Measurements from ENCODE around the gene B3GNT4. TPM values are rescaled to one million over a fixed set of nuclear protein-coding genes. Genes with fewer than 3 reads are reported as not detected.

The B3GNT4 gene
- total and polyA plus RNA-seq, 2 donors (not counting 1 experiment from before 2014, with no cell fraction given), result not detected

DNA sequence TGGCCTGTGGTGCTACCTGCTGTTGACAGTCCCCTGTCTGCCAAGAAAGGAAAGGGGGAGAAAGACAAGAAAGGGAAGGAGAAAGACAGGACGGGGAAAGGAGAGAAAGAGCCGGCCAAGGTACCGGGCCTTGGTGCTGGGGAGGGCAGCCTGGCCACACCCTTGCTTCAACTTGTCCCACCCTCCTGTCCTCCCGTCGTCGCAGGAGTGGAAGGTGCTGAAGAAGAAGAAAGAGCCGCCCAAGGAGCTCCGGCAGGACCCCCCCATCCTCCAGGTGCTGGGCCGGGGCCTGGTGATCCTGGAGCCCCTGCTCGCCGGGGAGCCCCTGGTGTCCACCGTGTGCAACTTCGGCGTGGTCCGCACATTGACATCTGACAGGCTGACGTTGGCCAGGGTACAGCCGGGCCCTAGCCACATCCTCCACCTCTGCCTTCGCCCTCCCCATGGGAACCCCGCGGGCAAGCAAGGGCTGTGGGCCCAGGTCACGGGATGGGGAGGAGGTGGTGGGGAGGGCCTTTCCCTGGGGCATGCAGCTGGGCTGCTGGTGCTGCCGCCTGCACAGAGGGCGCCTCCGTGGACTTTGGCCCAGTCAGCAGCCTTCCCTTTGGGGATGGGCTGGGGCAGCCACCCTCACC is 2.9 kb upstream of the B3GNT4 start:
- ChIA-PET CTCF (no interaction called here), POLR2A (no interaction called here)
- Mint-ChIP-seq H3K4me3 (no peak overlapping the region), H3K9me3 (ENCODE audit: insufficient read depth) (no peaks in the 10 kb centered on the region), H3K27me3 (peaks cover 36% of the 10 kb centered on the region), H3K4me1 (peaks cover 12% of the 10 kb centered on the region), H3K27ac (no peak overlapping the region)
- TF ChIP-seq, protein P1, sequence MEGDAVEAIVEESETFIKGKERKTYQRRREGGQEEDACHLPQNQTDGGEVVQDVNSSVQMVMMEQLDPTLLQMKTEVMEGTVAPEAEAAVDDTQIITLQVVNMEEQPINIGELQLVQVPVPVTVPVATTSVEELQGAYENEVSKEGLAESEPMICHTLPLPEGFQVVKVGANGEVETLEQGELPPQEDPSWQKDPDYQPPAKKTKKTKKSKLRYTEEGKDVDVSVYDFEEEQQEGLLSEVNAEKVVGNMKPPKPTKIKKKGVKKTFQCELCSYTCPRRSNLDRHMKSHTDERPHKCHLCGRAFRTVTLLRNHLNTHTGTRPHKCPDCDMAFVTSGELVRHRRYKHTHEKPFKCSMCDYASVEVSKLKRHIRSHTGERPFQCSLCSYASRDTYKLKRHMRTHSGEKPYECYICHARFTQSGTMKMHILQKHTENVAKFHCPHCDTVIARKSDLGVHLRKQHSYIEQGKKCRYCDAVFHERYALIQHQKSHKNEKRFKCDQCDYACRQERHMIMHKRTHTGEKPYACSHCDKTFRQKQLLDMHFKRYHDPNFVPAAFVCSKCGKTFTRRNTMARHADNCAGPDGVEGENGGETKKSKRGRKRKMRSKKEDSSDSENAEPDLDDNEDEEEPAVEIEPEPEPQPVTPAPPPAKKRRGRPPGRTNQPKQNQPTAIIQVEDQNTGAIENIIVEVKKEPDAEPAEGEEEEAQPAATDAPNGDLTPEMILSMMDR (IDR thresholded peaks at IDR 0.05), result no peak
- TF ChIP-seq EZH2 (IDR thresholded peaks at IDR 0.05; ENCODE audit: borderline replicate concordance, insufficient read depth, low read depth, low read length, poor library complexity, severe bottlenecking), result no peak
- WGBS (ENCODE audit: insufficient coverage), result 70% methylated on average over 13 of the region's 24 CpGs
- no peak overlapping the region for H3K9ac ChIP-seq (ENCODE audit: low read length)
- DNase-seq (no peak), ATAC-seq (ENCODE audit: low read depth) (no peak)
- peaks cover 0 to 13% (median 0%) of the 10 kb centered on the region in 3 donors for H3K9me3 ChIP-seq (ENCODE audit: control extremely low read depth in 1 of 3, control insufficient read depth in 2 of 3, insufficient read depth in 1 of 3, low read length in 2 of 3)
- H3K27me3 ChIP-seq (replicated peaks in 1 of 4; ENCODE audit: control extremely low read depth in 1 of 4, control insufficient read depth in 3 of 4, insufficient read depth in 4 of 4, low read length in 3 of 4), result peaks cover 0 to 47% (median 26%) of the 10 kb centered on the region in 4 experiments
- H3K4me2 ChIP-seq (replicated peaks; ENCODE audit: low read depth, low read length, poor library complexity, severe bottlenecking), result no peak overlapping the region
- no peaks in the 10 kb centered on the region for H4K20me1 ChIP-seq (ENCODE audit: control insufficient read depth, insufficient read depth, low read length, poor library complexity, severe bottlenecking)
- intact Hi-C loops (cut with micrococcal nuclease), result no loop called here
- H3K36me3 ChIP-seq (replicated peaks in 1 of 2; ENCODE audit: control extremely low read depth in 1 of 2, control insufficient read depth in 1 of 2, extremely low read depth in 1 of 2, insufficient read depth in 2 of 2, low read length in 1 of 2), result no peaks in the 10 kb centered on the region
- H3K27ac ChIP-seq (ENCODE audit: low read length in 2 of 2), result no peak overlapping the region
- H2AFZ ChIP-seq (ENCODE audit: insufficient read depth, low read depth, low read length, poor library complexity, severe bottlenecking), result no peak overlapping the region
- peaks cover 13 to 14% of the 10 kb centered on the region in 2 donors for H3K4me1 ChIP-seq (ENCODE audit: control insufficient read depth in 2 of 2, insufficient read depth in 2 of 2, low read length in 2 of 2)
- H3K4me3 ChIP-seq (ENCODE audit: control extremely low read depth in 1 of 5, extremely low read depth in 1 of 5, insufficient read depth in 1 of 5, low read depth in 2 of 5, low read length in 4 of 5), result no peak overlapping the region
- H3K79me2 ChIP-seq (ENCODE audit: control insufficient read depth, insufficient read depth, low read length), result no peaks in the 10 kb centered on the region

DNA sequence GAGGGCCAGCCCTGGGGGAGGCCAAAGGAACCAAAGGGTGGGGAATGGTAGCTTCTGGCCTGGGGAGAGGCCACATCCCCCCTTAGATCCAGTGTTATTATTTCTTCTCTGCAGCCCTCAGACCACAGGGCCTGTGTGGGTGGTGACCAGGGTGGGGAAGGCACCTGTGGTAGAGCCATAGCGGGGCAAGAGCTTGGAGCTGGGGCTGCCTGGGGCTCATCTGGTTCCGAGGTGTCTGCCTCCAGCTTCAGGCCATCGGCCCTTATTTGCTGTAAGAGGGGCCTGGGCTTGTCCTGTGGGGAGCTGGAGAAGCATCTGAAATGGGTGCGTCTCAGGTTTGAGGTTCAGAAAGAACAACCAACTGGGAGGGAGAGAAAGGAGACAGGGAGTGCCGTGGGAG is 2.1 kb upstream of the B3GNT4 start:
- Histone ChIP-seq H4K20me1 (ENCODE audit: control insufficient read depth, insufficient read depth, low read length, poor library complexity, severe bottlenecking) (no peaks in the 10 kb centered on the region), H3K4me1 (ENCODE audit: control insufficient read depth in 2 of 2, insufficient read depth in 2 of 2, low read length in 2 of 2) (peaks cover 13 to 14% of the 10 kb centered on the region in 2 donors), H3K27me3 (replicated peaks in 1 of 4; ENCODE audit: control extremely low read depth in 1 of 4, control insufficient read depth in 3 of 4, insufficient read depth in 4 of 4, low read length in 3 of 4) (peaks cover 0 to 49% (median 26%) of the 10 kb centered on the region in 4 experiments), H2AFZ (ENCODE audit: insufficient read depth, low read depth, low read length, poor library complexity, severe bottlenecking) (no peak overlapping the region), H3K27ac (ENCODE audit: low read length in 2 of 2) (no peak overlapping the region), H3K9me3 (ENCODE audit: control extremely low read depth in 1 of 3, control insufficient read depth in 2 of 3, insufficient read depth in 1 of 3, low read length in 2 of 3) (peaks cover 0 to 13% (median 0%) of the 10 kb centered on the region in 3 donors), H3K9ac (ENCODE audit: low read length) (no peak overlapping the region), H3K79me2 (ENCODE audit: control insufficient read depth, insufficient read depth, low read length) (no peaks in the 10 kb centered on the region), H3K4me3 (ENCODE audit: control extremely low read depth in 1 of 5, extremely low read depth in 1 of 5, insufficient read depth in 1 of 5, low read depth in 2 of 5, low read length in 4 of 5) (no peak overlapping the region), H3K36me3 (replicated peaks in 1 of 2; ENCODE audit: control extremely low read depth in 1 of 2, control insufficient read depth in 1 of 2, extremely low read depth in 1 of 2, insufficient read depth in 2 of 2, low read length in 1 of 2) (no peaks in the 10 kb centered on the region), H3K4me2 (replicated peaks; ENCODE audit: low read depth, low read length, poor library complexity, severe bottlenecking) (no peak overlapping the region)
- Mint-ChIP-seq H3K4me3 (no peak overlapping the region), H3K9me3 (ENCODE audit: insufficient read depth) (no peaks in the 10 kb centered on the region), H3K27ac (peak overlapping the region; percentile 67), H3K27me3 (peaks cover 36% of the 10 kb centered on the region), H3K4me1 (peaks cover 12% of the 10 kb centered on the region)
- no peak for DNase-seq
- ATAC-seq (ENCODE audit: low read depth), result no peak
- CTCF ChIA-PET, result no interaction called here
- POLR2A ChIA-PET, result no interaction called here
- WGBS (ENCODE audit: insufficient coverage), result 91% methylated on average over 4 of the region's 5 CpGs
- intact Hi-C loops (cut with micrococcal nuclease), result no loop called here
- TF ChIP-seq, protein P1 (IDR thresholded peaks at IDR 0.05), result no peak
- no peak for TF ChIP-seq EZH2 (IDR thresholded peaks at IDR 0.05; ENCODE audit: borderline replicate concordance, insufficient read depth, low read depth, low read length, poor library complexity, severe bottlenecking)
